Brain microvascular endothelial cell (primary cell): ENCODE data around the gene CTSE.
A peak's percentile ranks its signal among the peaks of the same experiment; 100 is the strongest.

Experiments
- DNase-seq: peaks from one replicate; pipeline ENCODE4 v3.0.0-alpha.2; 2020
- H3K27ac ChIP-seq: fragments of 250-450 bp; sonication (Bioruptor Pico); 2 replicates; pipeline ENCODE4 v1.5.1; 2020; ENCODE audit warnings: mild to moderate bottlenecking, moderate library complexity
- H3K27me3 ChIP-seq: fragments of 250-450 bp; sonication (Bioruptor Pico); replicated peaks from 2 replicates; pipeline ENCODE4 v1.5.1; 2020; ENCODE audit warnings: mild to moderate bottlenecking
- H3K36me3 ChIP-seq: fragments of 250-450 bp; sonication (Bioruptor Pico); replicated peaks from 2 replicates; pipeline ENCODE4 v1.5.1; 2020; ENCODE audit warnings: mild to moderate bottlenecking
- H3K4me3 ChIP-seq: 2 replicates; pipeline ENCODE4 v1.5.1; 2011; ENCODE audit warnings: low read depth, mild to moderate bottlenecking, control low read depth, low read length, moderate library complexity
- CTCF ChIP-seq: IDR thresholded peaks from 2 replicates; pipeline ENCODE4 v1.5.1; 2011; ENCODE audit warnings: low read depth, mild to moderate bottlenecking, moderate library complexity, low read length, control low read depth, inconsistent platforms; ENCODE audit errors: missing control alignments
- in situ Hi-C: cut with HindIII; loops from 2 replicates; pipeline ENCODE4 v1.10.0; 2017; ENCODE audit warnings: low sequenced_read_pairs, low pct_ligation_motif_present

Gene CTSE

GRCh38 chr1:205991237-205991636 is 32.5 kb downstream of the CTSE start:
- Histone ChIP-seq H3K27ac (no peak overlapping the region), H3K36me3 (no peaks in the 10 kb centered on the region), H3K27me3 (no peaks in the 10 kb centered on the region), H3K4me3 (no peak overlapping the region)
- no peak for TF ChIP-seq CTCF
- DNase-seq = no peak
- in situ Hi-C loops = loop anchor here (25.0 kb wide), 1 partner anchor 121 kb away; the partner anchor contains the start of gene AVPR1B

GRCh38 chr1:205990226-205990625 is 33.5 kb downstream of the CTSE start:
- DNase-seq = no peak
- TF ChIP-seq CTCF = no peak
- in situ Hi-C loops = loop anchor here (25.0 kb wide), 1 partner anchor 122 kb away; the partner anchor contains the start of gene AVPR1B
- H3K4me3 ChIP-seq = no peak overlapping the region
- no peaks in the 10 kb centered on the region for H3K27me3 ChIP-seq
- H3K36me3 ChIP-seq = no peaks in the 10 kb centered on the region
- H3K27ac ChIP-seq = no peak overlapping the region

GRCh38 chr1:205989786-205990185 is 33.9 kb downstream of the CTSE start:
- no peak overlapping the region for H3K4me3 ChIP-seq
- H3K27me3 ChIP-seq = no peaks in the 10 kb centered on the region
- no peak for TF ChIP-seq CTCF
- in situ Hi-C loops = loop anchor here (25.0 kb wide), 1 partner anchor 123 kb away; the partner anchor contains the start of gene AVPR1B
- H3K27ac ChIP-seq = no peak overlapping the region
- no peak for DNase-seq
- H3K36me3 ChIP-seq = no peaks in the 10 kb centered on the region

GRCh38 chr1:205988585-205988995 is 35.1 kb downstream of the CTSE start:
- DNase-seq = no peak
- no peaks in the 10 kb centered on the region for H3K36me3 ChIP-seq
- no peaks in the 10 kb centered on the region for H3K27me3 ChIP-seq
- in situ Hi-C loops = loop anchor here (25.0 kb wide), 1 partner anchor 124 kb away; the partner anchor contains the start of gene AVPR1B
- TF ChIP-seq CTCF = no peak
- no peak overlapping the region for H3K4me3 ChIP-seq
- no peak overlapping the region for H3K27ac ChIP-seq

GRCh38 chr1:205986861-205987260 is 36.8 kb downstream of the CTSE start:
- DNase-seq = no peak
- in situ Hi-C loops = loop anchor here (25.0 kb wide), 1 partner anchor 125 kb away; the partner anchor contains the start of gene AVPR1B
- no peaks in the 10 kb centered on the region for H3K27me3 ChIP-seq
- H3K36me3 ChIP-seq = no peaks in the 10 kb centered on the region
- no peak overlapping the region for H3K4me3 ChIP-seq
- no peak for TF ChIP-seq CTCF
- H3K27ac ChIP-seq = no peak overlapping the region

GRCh38 chr1:205986292-205986691 is 37.4 kb downstream of the CTSE start:
- TF ChIP-seq CTCF = peak; percentile 14
- no peak for DNase-seq
- Histone ChIP-seq H3K27ac (no peak overlapping the region), H3K36me3 (no peaks in the 10 kb centered on the region), H3K27me3 (no peaks in the 10 kb centered on the region), H3K4me3 (no peak overlapping the region)
- in situ Hi-C loops = loop anchor here (25.0 kb wide), 1 partner anchor 126 kb away; the partner anchor contains the start of gene AVPR1B
